Vagina (tissue), 2 donors: ENCODE data around the gene SCAPER.

Experiments used
- CTCF ChIP-seq, 3 experiments: fragments of 450-650 bp in 2 of 3; fragments of 200-600 bp in 1 of 3; sonication (generic) in 1 of 3; IDR thresholded peaks; one replicate each; pipeline ENCODE4 v1.5.1; 2017 to 2019; ENCODE audit warnings: antibody characterized with exemption in 3 of 3, mild to moderate bottlenecking in 2 of 3, moderate library complexity in 2 of 3
- POLR2A ChIP-seq, 2 donors: fragments of 450-650 bp; IDR thresholded peaks; one replicate each; pipeline ENCODE4 v1.6.1; 2017; ENCODE audit warnings: antibody characterized with exemption in 2 of 2, mild to moderate bottlenecking in 2 of 2, moderate library complexity in 2 of 2

- TF ChIP-seq POLR2A (IDR thresholded peaks at IDR 0.05): no peak
- no peak for TF ChIP-seq CTCF (IDR thresholded peaks at IDR 0.05)
Measured at GRCh38 chr15:76905855-76906254, 715 bp upstream of the SCAPER start.
